GM06990 (cell line): ENCODE measurements around the gene EEF1A1.
A peak's percentile ranks its signal among the peaks of the same experiment; 100 is the strongest.

Experiments used
- DNase-seq: peaks from one replicate; pipeline ENCODE4 v3.0.0-alpha.2; 2011; ENCODE audit not compliant: insufficient read length; ENCODE audit errors: extremely low read depth
- H3K27me3 ChIP-seq: replicated peaks from 2 replicates; pipeline ENCODE4 v1.6.0; 2011; ENCODE audit warnings: low read length; ENCODE audit not compliant: control insufficient read depth, insufficient read depth
- H3K36me3 ChIP-seq: 2 replicates; pipeline ENCODE4 v1.5.1; 2011; ENCODE audit warnings: low read length; ENCODE audit not compliant: control insufficient read depth, insufficient read depth
- H3K4me3 ChIP-seq: replicated peaks from 2 replicates; pipeline ENCODE4 v1.5.1; 2011; ENCODE audit warnings: low read depth, mild to moderate bottlenecking, control low read depth, low read length
- CTCF ChIP-seq: IDR thresholded peaks from 2 replicates; pipeline ENCODE4 v1.5.1; 2011; ENCODE audit warnings: low read length, control low read depth, mild to moderate bottlenecking, inconsistent platforms; ENCODE audit not compliant: insufficient read depth, poor library complexity, severe bottlenecking

The EEF1A1 gene

GRCh38 chr6:73481969-73482368 is 38.9 kb downstream of the EEF1A1 start:
- Histone ChIP-seq H3K4me3 (no peak overlapping the region), H3K27me3 (no peaks in the 10 kb centered on the region), H3K36me3 (peaks cover 17% of the 10 kb centered on the region)
- no peak for TF ChIP-seq CTCF
- DNase-seq: no peak

GRCh38 chr6:73477407-73477806 is 43.4 kb downstream of the EEF1A1 start:
- Histone ChIP-seq H3K27me3 (no peaks in the 10 kb centered on the region), H3K4me3 (no peak overlapping the region), H3K36me3 (peaks cover 18% of the 10 kb centered on the region)
- no peak for DNase-seq
- no peak for TF ChIP-seq CTCF

- no peak for DNase-seq
- no peak overlapping the region for H3K4me3 ChIP-seq
- H3K36me3 ChIP-seq: peaks cover 14% of the 10 kb centered on the region
- TF ChIP-seq CTCF: no peak
- no peaks in the 10 kb centered on the region for H3K27me3 ChIP-seq
Observed at GRCh38 chr6:73476723-73477122, 44.1 kb downstream of the EEF1A1 start.

- H3K4me3 ChIP-seq: no peak overlapping the region
- H3K36me3 ChIP-seq: peaks cover 12% of the 10 kb centered on the region
- no peaks in the 10 kb centered on the region for H3K27me3 ChIP-seq
- peak; percentile 59 for DNase-seq
- TF ChIP-seq CTCF: no peak
Observed at GRCh38 chr6:73471686-73472290, 49.0 kb downstream of the EEF1A1 start.
